Measurements from ENCODE around the gene DEDD. TPM values are rescaled to one million over a fixed set of nuclear protein-coding genes. Genes with fewer than 3 reads are reported as not detected.

The DEDD gene
- total and polyA plus RNA-seq, 11 donors, result 13.8 to 38.8 (median 26.5) TPM

DNA sequence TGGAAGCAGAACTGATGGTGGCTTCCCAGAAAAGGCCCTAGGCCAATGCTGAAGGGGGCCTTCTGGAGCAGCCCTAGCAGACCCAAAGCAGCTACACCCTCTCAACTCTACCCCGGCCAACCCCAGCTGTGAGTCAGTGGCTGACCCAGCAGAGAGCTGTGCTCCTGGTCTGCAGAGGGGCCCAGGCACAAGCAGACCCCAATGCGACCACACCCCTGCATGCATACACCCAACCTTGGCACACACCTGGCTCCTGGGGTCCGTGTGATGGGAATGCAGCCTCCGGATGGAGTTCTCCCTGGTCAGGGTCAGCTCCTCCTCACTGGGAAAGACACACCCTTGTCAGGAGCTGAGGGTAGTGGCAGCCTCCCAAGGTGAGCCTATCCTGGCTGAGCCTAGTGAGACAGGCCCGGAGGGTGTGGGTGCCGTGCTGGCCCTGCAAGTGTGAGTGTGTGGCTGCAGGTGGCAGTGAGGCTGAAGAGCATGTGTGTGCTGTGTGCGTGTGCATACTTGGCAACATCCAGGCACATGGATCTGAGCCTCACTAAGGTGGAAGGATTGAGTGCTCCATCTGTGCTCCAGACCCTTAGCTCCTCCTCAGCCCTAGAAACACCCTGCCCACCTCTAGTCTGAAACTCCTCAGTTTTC, 58.9 kb downstream of the DEDD start:
- intact Hi-C loops (cut with DNase I), result no loop called here
- no peaks in the 10 kb centered on the region for H3K9me3 ChIP-seq
- no peak overlapping the region for H3K27ac ChIP-seq
- no peak overlapping the region for H3K4me3 ChIP-seq
- H3K4me1 ChIP-seq, result peaks cover 0 to 16% (median 0%) of the 10 kb centered on the region in 12 donors
- no peaks in the 10 kb centered on the region for H3K27me3 ChIP-seq
- WGBS, 4 donors, result 70 to 89% (median 80%) methylated on average over 4 to 7 of the region's 7 CpGs
- TF ChIP-seq, protein P1, sequence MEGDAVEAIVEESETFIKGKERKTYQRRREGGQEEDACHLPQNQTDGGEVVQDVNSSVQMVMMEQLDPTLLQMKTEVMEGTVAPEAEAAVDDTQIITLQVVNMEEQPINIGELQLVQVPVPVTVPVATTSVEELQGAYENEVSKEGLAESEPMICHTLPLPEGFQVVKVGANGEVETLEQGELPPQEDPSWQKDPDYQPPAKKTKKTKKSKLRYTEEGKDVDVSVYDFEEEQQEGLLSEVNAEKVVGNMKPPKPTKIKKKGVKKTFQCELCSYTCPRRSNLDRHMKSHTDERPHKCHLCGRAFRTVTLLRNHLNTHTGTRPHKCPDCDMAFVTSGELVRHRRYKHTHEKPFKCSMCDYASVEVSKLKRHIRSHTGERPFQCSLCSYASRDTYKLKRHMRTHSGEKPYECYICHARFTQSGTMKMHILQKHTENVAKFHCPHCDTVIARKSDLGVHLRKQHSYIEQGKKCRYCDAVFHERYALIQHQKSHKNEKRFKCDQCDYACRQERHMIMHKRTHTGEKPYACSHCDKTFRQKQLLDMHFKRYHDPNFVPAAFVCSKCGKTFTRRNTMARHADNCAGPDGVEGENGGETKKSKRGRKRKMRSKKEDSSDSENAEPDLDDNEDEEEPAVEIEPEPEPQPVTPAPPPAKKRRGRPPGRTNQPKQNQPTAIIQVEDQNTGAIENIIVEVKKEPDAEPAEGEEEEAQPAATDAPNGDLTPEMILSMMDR (IDR thresholded peaks at IDR 0.05), result no peak
- no peak for TF ChIP-seq POLR2A (IDR thresholded peaks at IDR 0.05)
- DNase-seq (no peak), ATAC-seq (no peak)
- no peaks in the 10 kb centered on the region for H3K36me3 ChIP-seq

DNA sequence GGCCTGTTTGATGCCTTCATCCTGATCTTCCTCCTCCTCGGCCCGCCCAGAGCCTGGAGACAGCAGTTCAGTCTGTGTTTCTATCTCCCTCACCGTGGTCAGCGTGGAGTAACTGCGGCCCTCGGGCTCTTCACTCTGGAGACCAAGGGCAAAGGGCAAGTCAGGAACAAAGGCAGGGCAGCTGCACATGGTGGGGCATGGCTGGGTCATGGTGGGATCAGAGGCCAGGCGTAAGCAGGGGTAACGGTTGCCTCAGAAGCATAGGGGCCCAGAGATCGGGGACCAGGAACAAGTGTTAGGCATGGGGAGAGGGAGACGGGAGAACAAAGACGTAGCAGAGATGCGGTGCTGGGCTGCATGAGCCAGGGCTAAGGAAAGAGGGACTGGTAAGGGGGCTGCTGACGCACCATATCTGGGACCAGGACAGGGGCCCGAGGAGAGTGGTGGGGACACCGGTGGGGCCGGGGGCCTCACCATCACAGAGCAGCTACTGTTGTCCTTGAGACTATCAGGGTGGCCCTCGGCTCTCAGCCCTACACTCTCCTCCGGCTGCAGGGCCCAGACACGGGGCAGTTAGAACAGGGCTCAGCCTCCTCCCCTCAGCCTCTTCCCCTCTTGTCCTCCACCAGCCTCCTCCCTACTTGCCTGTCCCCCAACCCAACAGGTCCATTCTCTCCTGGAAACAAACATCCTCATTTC, 59.6 kb downstream of the DEDD start:
- intact Hi-C loops (cut with DNase I), result no loop called here
- no peak overlapping the region for H3K4me3 ChIP-seq
- no peaks in the 10 kb centered on the region for H3K36me3 ChIP-seq
- no peak for DNase-seq
- H3K9me3 ChIP-seq, result no peaks in the 10 kb centered on the region
- WGBS, 4 donors, result 91 to 96% (median 94%) methylated on average over 19 of the region's 19 CpGs
- TF ChIP-seq POLR2A (IDR thresholded peaks at IDR 0.05), result no peak
- TF ChIP-seq, protein P1 (IDR thresholded peaks at IDR 0.05), result no peak
- H3K27me3 ChIP-seq, result no peaks in the 10 kb centered on the region
- ATAC-seq, result no peak
- H3K4me1 ChIP-seq, result peaks cover 0 to 16% (median 0%) of the 10 kb centered on the region in 12 donors
- no peak overlapping the region for H3K27ac ChIP-seq

DNA sequence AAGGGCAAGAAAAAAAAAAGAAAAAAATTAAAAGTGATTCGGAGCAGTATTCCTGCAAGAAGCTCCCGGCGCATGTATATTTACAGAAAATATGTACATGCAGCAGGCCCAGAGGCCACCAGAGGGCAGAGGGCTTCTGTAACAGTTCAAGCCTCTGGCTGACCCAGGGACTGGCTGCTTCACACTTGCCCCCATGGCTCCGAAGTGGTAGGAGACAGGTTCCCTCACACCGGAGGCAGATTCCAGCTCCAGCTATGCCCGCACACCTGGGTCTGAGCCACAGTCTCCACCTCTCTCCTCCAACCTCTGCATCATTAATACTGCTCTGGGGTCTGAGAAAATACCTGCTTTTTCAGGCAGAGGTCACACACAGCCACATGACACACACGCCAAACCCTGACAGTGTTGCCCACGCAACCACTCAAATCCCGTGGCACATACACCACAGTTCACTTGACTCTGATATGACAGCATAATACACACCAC, 60.5 kb downstream of the DEDD start:
- intact Hi-C loops (cut with DNase I), result no loop called here
- H3K27ac ChIP-seq, result no peak overlapping the region
- 62 to 81% (median 70%) methylated on average over 9 of the region's 9 CpGs for WGBS, 4 donors
- DNase-seq (peak; percentile 42 to 77 (median 64)), ATAC-seq (peak in 1 of 4 donors; percentile 61)
- H3K36me3 ChIP-seq, result no peaks in the 10 kb centered on the region
- peaks cover 0 to 24% (median 0%) of the 10 kb centered on the region in 12 donors for H3K4me1 ChIP-seq
- H3K27me3 ChIP-seq, result no peaks in the 10 kb centered on the region
- TF ChIP-seq, protein P1 (IDR thresholded peaks at IDR 0.05), result peak; percentile 21 to 65 (median 50)
- TF ChIP-seq POLR2A (IDR thresholded peaks at IDR 0.05), result no peak
- no peaks in the 10 kb centered on the region for H3K9me3 ChIP-seq
- H3K4me3 ChIP-seq, result no peak overlapping the region

Other genes with a start within 250 kb of the DEDD start
- gene ITLN1, start 247.5 kb downstream of the DEDD start, total RNA-seq, result 1,000 to 10,000 TPM in 1 of 9 donors, 10 to 100 TPM in 1, 1 to 10 TPM in 3, under 1 TPM in 2, not detected in 2; 0.35 to 2,168 (median 2.6) TPM
- 1 to 10 TPM in 1 of 2 donors, under 1 TPM in 1; 0.62 to 2.1 TPM for gene ITLN1, start 247.5 kb downstream of the DEDD start, polyA plus RNA-seq
- gene ITLN2, start 177.9 kb downstream of the DEDD start, total RNA-seq, result 1 to 10 TPM in 1 of 9 donors, under 1 TPM in 1, not detected in 7; 0.46 to 4.1 TPM
- gene ITLN2, start 177.9 kb downstream of the DEDD start, polyA plus RNA-seq, result under 1 TPM; 0.15 to 0.23 TPM
- 10 to 100 TPM in 5 of 9 donors, 1 to 10 TPM in 4; 7.5 to 23.4 (median 10.9) TPM for gene F11R, start 111.5 kb downstream of the DEDD start, total RNA-seq
- 10 to 100 TPM in 1 of 2 donors, 1 to 10 TPM in 1; 7.4 to 13.8 TPM for gene F11R, start 111.5 kb downstream of the DEDD start, polyA plus RNA-seq
- gene TSTD1, start 93.7 kb downstream of the DEDD start, total RNA-seq, result 10 to 100 TPM in 7 of 9 donors, 1 to 10 TPM in 2; 6.1 to 22.7 (median 14.4) TPM
- gene TSTD1, start 93.7 kb downstream of the DEDD start, polyA plus RNA-seq, result 10 to 100 TPM; 14.7 to 16.2 TPM
- gene USF1, start 86.7 kb downstream of the DEDD start, total RNA-seq, result 10 to 100 TPM; 20.2 to 51.1 (median 28.2) TPM
- 10 to 100 TPM; 31.9 to 43.0 TPM for gene USF1, start 86.7 kb downstream of the DEDD start, polyA plus RNA-seq
- gene ARHGAP30, start 62.8 kb downstream of the DEDD start, total RNA-seq, result 10 to 100 TPM in 2 of 9 donors, 1 to 10 TPM in 7; 1.7 to 32.2 (median 2.1) TPM
- 1 to 10 TPM; 1.3 to 3.0 TPM for gene ARHGAP30, start 62.8 kb downstream of the DEDD start, polyA plus RNA-seq
- under 1 TPM in 2 of 9 donors, not detected in 7; 0.07 to 0.53 TPM for gene NECTIN4, start 43.1 kb downstream of the DEDD start, total RNA-seq
- under 1 TPM in 1 of 2 donors, not detected in 1; 0.03 TPM for gene NECTIN4, start 43.1 kb downstream of the DEDD start, polyA plus RNA-seq
- gene KLHDC9, start 34.3 kb downstream of the DEDD start, total RNA-seq, result 10 to 100 TPM in 3 of 9 donors, 1 to 10 TPM in 6; 2.4 to 13.3 (median 6.1) TPM
- gene KLHDC9, start 34.3 kb downstream of the DEDD start, polyA plus RNA-seq, result 1 to 10 TPM in 1 of 2 donors, under 1 TPM in 1; 0.43 to 3.2 TPM
- gene PFDN2, start 14.6 kb downstream of the DEDD start, total RNA-seq, result 10 to 100 TPM; 38.3 to 59.1 (median 49.4) TPM
- 100 to 1,000 TPM; 162 to 234 TPM for gene PFDN2, start 14.6 kb downstream of the DEDD start, polyA plus RNA-seq
- 10 to 100 TPM; 28.1 to 42.7 (median 34.7) TPM for gene NIT1, start 14.6 kb downstream of the DEDD start, total RNA-seq
- gene NIT1, start 14.6 kb downstream of the DEDD start, polyA plus RNA-seq, result 10 to 100 TPM; 25.8 to 34.3 TPM
- gene UFC1, start 21.3 kb upstream of the DEDD start, total RNA-seq, result 10 to 100 TPM; 54.4 to 86.9 (median 73.2) TPM
- 100 to 1,000 TPM in 1 of 2 donors, 10 to 100 TPM in 1; 60.7 to 131 TPM for gene UFC1, start 21.3 kb upstream of the DEDD start, polyA plus RNA-seq
- gene USP21, start 26.8 kb upstream of the DEDD start, total RNA-seq, result 10 to 100 TPM; 12.3 to 20.0 (median 14.6) TPM
- gene USP21, start 26.8 kb upstream of the DEDD start, polyA plus RNA-seq, result 10 to 100 TPM; 13.0 TPM
- 10 to 100 TPM in 8 of 9 donors, 1 to 10 TPM in 1; 9.7 to 16.7 (median 13.7) TPM for gene PPOX, start 33.8 kb upstream of the DEDD start, total RNA-seq
- 10 to 100 TPM; 10.7 to 24.3 TPM for gene PPOX, start 33.8 kb upstream of the DEDD start, polyA plus RNA-seq
- gene B4GALT3, start 44.8 kb upstream of the DEDD start, total RNA-seq, result 10 to 100 TPM; 18.2 to 34.1 (median 22.4) TPM
- gene B4GALT3, start 44.8 kb upstream of the DEDD start, polyA plus RNA-seq, result 10 to 100 TPM; 13.4 to 40.8 TPM
- gene ADAMTS4, start 66.4 kb upstream of the DEDD start, total RNA-seq, result 10 to 100 TPM in 3 of 9 donors, 1 to 10 TPM in 6; 1.6 to 65.2 (median 8.4) TPM
- 1 to 10 TPM; 5.7 to 6.1 TPM for gene ADAMTS4, start 66.4 kb upstream of the DEDD start, polyA plus RNA-seq
- 100 to 1,000 TPM; 214 to 460 (median 297) TPM for gene NDUFS2, start 69.7 kb upstream of the DEDD start, total RNA-seq
- gene NDUFS2, start 69.7 kb upstream of the DEDD start, polyA plus RNA-seq, result 100 to 1,000 TPM; 157 to 189 TPM
- 100 to 1,000 TPM in 1 of 9 donors, 10 to 100 TPM in 5, 1 to 10 TPM in 3; 2.9 to 157 (median 17.1) TPM for gene FCER1G, start 82.6 kb upstream of the DEDD start, total RNA-seq
- 10 to 100 TPM; 14.6 to 40.0 TPM for gene FCER1G, start 82.6 kb upstream of the DEDD start, polyA plus RNA-seq
- gene APOA2, start 91.0 kb upstream of the DEDD start, total RNA-seq, result not detected
- gene APOA2, start 91.0 kb upstream of the DEDD start, polyA plus RNA-seq, result not detected
- gene TOMM40L, start 93.4 kb upstream of the DEDD start, total RNA-seq, result 10 to 100 TPM; 24.1 to 37.1 (median 31.1) TPM
- gene TOMM40L, start 93.4 kb upstream of the DEDD start, polyA plus RNA-seq, result 10 to 100 TPM; 28.8 to 29.1 TPM
- not detected for gene NR1I3, start 105.5 kb upstream of the DEDD start, total RNA-seq
- under 1 TPM in 1 of 2 donors, not detected in 1; 0.23 TPM for gene NR1I3, start 105.5 kb upstream of the DEDD start, polyA plus RNA-seq
- gene PCP4L1, start 126.1 kb upstream of the DEDD start, total RNA-seq, result under 1 TPM in 8 of 9 donors, not detected in 1; 0.29 to 0.62 (median 0.49) TPM
- gene PCP4L1, start 126.1 kb upstream of the DEDD start, polyA plus RNA-seq, result under 1 TPM; 0.19 to 0.42 TPM
- gene MPZ, start 177.3 kb upstream of the DEDD start, total RNA-seq, result 1 to 10 TPM in 8 of 9 donors, under 1 TPM in 1; 0.90 to 5.6 (median 2.7) TPM
- gene MPZ, start 177.3 kb upstream of the DEDD start, polyA plus RNA-seq, result 1 to 10 TPM; 1.2 to 2.1 TPM
- 100 to 1,000 TPM; 113 to 408 (median 314) TPM for gene SDHC, start 181.7 kb upstream of the DEDD start, total RNA-seq
- gene SDHC, start 181.7 kb upstream of the DEDD start, polyA plus RNA-seq, result 100 to 1,000 TPM in 1 of 2 donors, 10 to 100 TPM in 1; 50.6 to 256 TPM
- not detected for gene CFAP126, start 235.2 kb upstream of the DEDD start, total RNA-seq
- not detected for gene CFAP126, start 235.2 kb upstream of the DEDD start, polyA plus RNA-seq

Measured in heart left ventricle (tissue), 16 donors.